Psoas muscle (tissue), 8 donors: ENCODE measurements around the gene COL4A2. TPM values are rescaled to one million over a fixed set of nuclear protein-coding genes. Genes with fewer than 3 reads are reported as not detected.

Experiments used
- ATAC-seq, 4 donors: fragments of 200-7000 bp; cut with Tn5 transposase; one replicate each; pipeline ENCODE4 v1.9.1; 2020; ENCODE audit warnings: moderate library complexity in 3 of 4, mild to moderate bottlenecking in 2 of 4
- DNase-seq, 2 donors: peaks; one replicate each; pipeline ENCODE4 v3.0.0-alpha.2; 2020
- H3K27ac ChIP-seq: fragments of 200-600 bp; one replicate; pipeline ENCODE4 v1.8.0; 2022
- H3K27me3 ChIP-seq, 3 donors: fragments of 200-600 bp in 1 of 3; one replicate each; pipeline versions ENCODE4 v1.6.1 to v1.8.0; 2013 to 2022; ENCODE audit warnings: low read length in 2 of 3, mild to moderate bottlenecking in 2 of 3, moderate library complexity in 1 of 3; ENCODE audit not compliant: insufficient read depth in 3 of 3
- H3K36me3 ChIP-seq, 2 donors: fragments of 200-600 bp in 1 of 2; one replicate each; pipeline versions ENCODE4 v1.6.1 to v1.8.0; 2013 to 2022; ENCODE audit warnings: low read depth in 1 of 2, mild to moderate bottlenecking in 1 of 2, moderate library complexity in 1 of 2; ENCODE audit not compliant: insufficient read depth in 1 of 2
- H3K4me1 ChIP-seq: fragments of 200-600 bp; one replicate; pipeline ENCODE4 v1.8.0; 2022
- H3K4me3 ChIP-seq: fragments of 200-600 bp; one replicate; pipeline ENCODE4 v1.8.0; 2022; ENCODE audit warnings: mild to moderate bottlenecking
- H3K9me3 ChIP-seq: fragments of 200-600 bp; one replicate; pipeline ENCODE4 v1.8.0; 2022
- CTCF ChIP-seq: fragments of 200-600 bp; IDR thresholded peaks from one replicate; pipeline ENCODE4 v1.8.0; 2022; ENCODE audit warnings: antibody characterized with exemption
- WGBS, 3 donors: extraction: QIAGEN DNeasy Blood & Tissue Kit; methylation state at CpG; one replicate each; pipeline versions ENCODE4 v1.1.6 to v1.1.7; 2013; 5-methylcytosine and 5-hydroxymethylcytosine counted together
- intact Hi-C, 2 donors: fragments of 100-400 bp; cut with DNase I; formaldehyde crosslinking; loops; one replicate each; pipeline versions ENCODE4 v1.11.0 to v1.14.2; 2022
- polyA plus RNA-seq, 3 donors: library from polyadenylated mRNA; stranded (reverse); fragments of 200-250 nt; gene quantifications; one replicate each; pipeline ENCODE4 v1.2.3, GENCODE V29; 2013
- total RNA-seq, 4 donors: library from RNA; stranded (reverse); fragmentation: NEBNext Ultra II Directional in 2 of 4; extraction: Animal tissue kit (Norgen Biotek cat#: 25700) in 2 of 4; gene quantifications; one replicate each; pipeline versions ENCODE4 v1.2.1 to v1.2.4, GENCODE V29; 2021 to 2023
- donor health status: healthy with polysubstance abuse.
- donor health status: DM: no; HTN: no; CAD: no; lungs with moderate emphysema.
- donor health status: Bipolar disorder and iron deficiency.
- donor health status: healthy.
- donor health status: DM: yes; HTN: yes; CAD: no.
- donor health status: DM: no; HTN: no; CAD: no.
- donor health status: DM: no; HTN: no; CAD: no.
- donor health status: DM: yes; HTN: yes; CAD: no.

Gene COL4A2
- total and polyA plus RNA-seq, 7 donors, result 25.8 to 84.5 (median 57.8) TPM

- Histone ChIP-seq H3K27ac (no peak overlapping the region), H3K27me3 (peaks cover 0 to 15% (median 6%) of the 10 kb centered on the region in 3 donors)
These were observed 34.4 kb upstream of the COL4A2 start for GRCh38 chr13:110272651-110273050.

GRCh38 chr13:110273254-110273653 is 33.8 kb upstream of the COL4A2 start:
- Histone ChIP-seq H3K27me3 (peaks cover 0 to 15% (median 3%) of the 10 kb centered on the region in 3 donors), H3K9me3 (no peaks in the 10 kb centered on the region), H3K4me1 (peaks cover 4% of the 10 kb centered on the region), H3K36me3 (peaks cover 0 to 6% of the 10 kb centered on the region in 2 donors), H3K27ac (no peak overlapping the region), H3K4me3 (no peak overlapping the region)
- TF ChIP-seq CTCF, result no peak
- intact Hi-C loops, result no loop called here
- no peak for ATAC-seq
- WGBS, 3 donors, result 93 to 96% (median 93%) methylated on average over 6 of the region's 6 CpGs
- DNase-seq, result no peak

More at GRCh38 chr13:110272651-110273050, 34.4 kb upstream of the COL4A2 start:
- no peak for TF ChIP-seq CTCF
- Histone ChIP-seq H3K36me3 (peaks cover 0 to 6% of the 10 kb centered on the region in 2 donors), H3K4me1 (peaks cover 4% of the 10 kb centered on the region), H3K9me3 (no peaks in the 10 kb centered on the region), H3K4me3 (no peak overlapping the region)
- ATAC-seq (no peak), DNase-seq (no peak)
- 81 to 86% (median 84%) methylated on average over 6 of the region's 6 CpGs for WGBS, 3 donors
- intact Hi-C loops, result no loop called here

- H3K36me3 ChIP-seq, result peaks cover 2 to 6% of the 10 kb centered on the region in 2 donors
- intact Hi-C loops, result no loop called here
- no peaks in the 10 kb centered on the region for H3K9me3 ChIP-seq
- no peak for TF ChIP-seq CTCF
- 50 to 68% (median 55%) methylated on average over 5 of the region's 5 CpGs for WGBS, 3 donors
- ATAC-seq, result peak in 1 of 4 donors; percentile 8
- DNase-seq, result no peak
- H3K27ac ChIP-seq, result no peak overlapping the region
- H3K4me1 ChIP-seq, result peaks cover 4% of the 10 kb centered on the region
- no peak overlapping the region for H3K4me3 ChIP-seq
- peaks cover 0 to 12% (median 2%) of the 10 kb centered on the region in 3 donors for H3K27me3 ChIP-seq
These were observed 32.4 kb upstream of the COL4A2 start for GRCh38 chr13:110274687-110275086.

- ATAC-seq (peak in 3 of 4 donors; percentile 45 to 68 (median 46)), DNase-seq (peak; percentile 70 to 82)
- Histone ChIP-seq H3K27me3 (peaks cover 0 to 20% (median 2%) of the 10 kb centered on the region in 3 donors), H3K4me1 (peaks cover 7% of the 10 kb centered on the region), H3K9me3 (no peaks in the 10 kb centered on the region), H3K4me3 (no peak overlapping the region), H3K27ac (no peak overlapping the region), H3K36me3 (peaks cover 2 to 6% of the 10 kb centered on the region in 2 donors)
- intact Hi-C loops, result no loop called here
- 46 to 64% (median 48%) methylated on average over 16 of the region's 16 CpGs for WGBS, 3 donors
- TF ChIP-seq CTCF, result no peak
These were observed 31.0 kb upstream of the COL4A2 start for GRCh38 chr13:110275931-110276552.
